Measurements from ENCODE around the gene TBX5.

TBX5 gene

GRCh38 chr12:114316076-114316475, 89.9 kb downstream of the TBX5 start:
- ATAC-seq (no peak), DNase-seq (no peak)
- Mint-ChIP-seq H3K36me3 (ENCODE audit: low read depth) (no peaks in the 10 kb centered on the region), H3K4me1 (no peaks in the 10 kb centered on the region), H3K4me3 (no peak overlapping the region), H3K27ac (no peak overlapping the region), H3K9me3 (no peaks in the 10 kb centered on the region), H3K27me3 (peaks cover 2% of the 10 kb centered on the region)

- H3K9me3 Mint-ChIP-seq, result no peaks in the 10 kb centered on the region
- ATAC-seq, result no peak
- no peak overlapping the region for H3K27ac Mint-ChIP-seq
- H3K36me3 Mint-ChIP-seq (ENCODE audit: low read depth), result no peaks in the 10 kb centered on the region
- H3K4me3 Mint-ChIP-seq, result no peak overlapping the region
- H3K27me3 Mint-ChIP-seq, result peaks cover 2% of the 10 kb centered on the region
- H3K4me1 Mint-ChIP-seq, result no peaks in the 10 kb centered on the region
- DNase-seq, result no peak
Measured at GRCh38 chr12:114314974-114315720, 90.8 kb downstream of the TBX5 start.

GRCh38 chr12:114314403-114314802, 91.5 kb downstream of the TBX5 start:
- Mint-ChIP-seq H3K27ac (no peak overlapping the region), H3K36me3 (ENCODE audit: low read depth) (no peaks in the 10 kb centered on the region), H3K27me3 (peaks cover 2% of the 10 kb centered on the region), H3K9me3 (no peaks in the 10 kb centered on the region), H3K4me1 (no peaks in the 10 kb centered on the region), H3K4me3 (no peak overlapping the region)
- DNase-seq (no peak), ATAC-seq (no peak)

GRCh38 chr12:114313910-114314309, 92.0 kb downstream of the TBX5 start:
- DNase-seq (no peak), ATAC-seq (no peak)
- Mint-ChIP-seq H3K36me3 (ENCODE audit: low read depth) (no peaks in the 10 kb centered on the region), H3K27me3 (peaks cover 2% of the 10 kb centered on the region), H3K27ac (no peak overlapping the region), H3K4me1 (no peaks in the 10 kb centered on the region), H3K4me3 (no peak overlapping the region), H3K9me3 (no peaks in the 10 kb centered on the region)

- Mint-ChIP-seq H3K4me1 (no peaks in the 10 kb centered on the region), H3K36me3 (ENCODE audit: low read depth) (no peaks in the 10 kb centered on the region), H3K9me3 (no peaks in the 10 kb centered on the region), H3K4me3 (no peak overlapping the region), H3K27me3 (peaks cover 2% of the 10 kb centered on the region), H3K27ac (no peak overlapping the region)
- DNase-seq (no peak), ATAC-seq (no peak)
Measured at GRCh38 chr12:114311974-114312373, 94.0 kb downstream of the TBX5 start.

- Mint-ChIP-seq H3K9me3 (no peaks in the 10 kb centered on the region), H3K4me3 (no peak overlapping the region), H3K27ac (no peak overlapping the region), H3K4me1 (no peaks in the 10 kb centered on the region), H3K36me3 (ENCODE audit: low read depth) (no peaks in the 10 kb centered on the region), H3K27me3 (peaks cover 4% of the 10 kb centered on the region)
- ATAC-seq (no peak), DNase-seq (no peak)
Measured at GRCh38 chr12:114306646-114307045, 99.3 kb downstream of the TBX5 start.

- no peaks in the 10 kb centered on the region for H3K9me3 Mint-ChIP-seq
- no peak overlapping the region for H3K27ac Mint-ChIP-seq
- DNase-seq, result no peak
- H3K36me3 Mint-ChIP-seq (ENCODE audit: low read depth), result no peaks in the 10 kb centered on the region
- H3K4me3 Mint-ChIP-seq, result no peak overlapping the region
- no peaks in the 10 kb centered on the region for H3K4me1 Mint-ChIP-seq
- peaks cover 7% of the 10 kb centered on the region for H3K27me3 Mint-ChIP-seq
- no peak for ATAC-seq
Measured at GRCh38 chr12:114305446-114305845, 100.5 kb downstream of the TBX5 start.
